Activated naive CD8-positive, alpha-beta T cell treated with anti-CD3 and anti-CD28 coated beads, Interleukin-2, amount 10 ng/mL, durations not matched to agents 7 days and 5 days (primary cell): Measurements from ENCODE around the gene BACH2. TPM values are rescaled to one million over a fixed set of nuclear protein-coding genes. Genes with fewer than 3 reads are reported as not detected.

Experiments
- ATAC-seq: fragments of 150-1000 bp; cut with Tn5 transposase; one replicate; pipeline ENCODE4 v1.10.0; 2021; ENCODE audit warnings: low read depth, moderate library complexity
- POLR2A ChIA-PET: fragments of 350-600 bp; sonication (Branson Sonifier 250); formaldehyde crosslinking; loops from one replicate; lab custom pipeline; 2021; ENCODE audit warnings: antibody characterized with exemption; lab: Charles Lee
- DNase-seq: peaks from one replicate; pipeline ENCODE4 v3.0.0; 2021
- H3K27ac Mint-ChIP-seq: one replicate; pipeline ENCODE4 v1.8.0; 2022; ENCODE audit warnings: mild to moderate bottlenecking, mixed read lengths
- H3K27me3 Mint-ChIP-seq: one replicate; pipeline ENCODE4 v1.8.0; 2022; ENCODE audit warnings: mild to moderate bottlenecking, moderate library complexity, mixed read lengths
- H3K36me3 Mint-ChIP-seq: one replicate; pipeline ENCODE4 v1.8.0; 2021; ENCODE audit warnings: mild to moderate bottlenecking, mixed read lengths
- H3K4me1 Mint-ChIP-seq: one replicate; pipeline ENCODE4 v1.8.0; 2021; ENCODE audit warnings: mixed read lengths
- H3K4me3 Mint-ChIP-seq: one replicate; pipeline ENCODE4 v1.8.0; 2022; ENCODE audit warnings: mild to moderate bottlenecking, moderate library complexity, mixed read lengths
- H3K9me3 Mint-ChIP-seq: one replicate; pipeline ENCODE4 v1.8.0; 2021; ENCODE audit warnings: mixed read lengths
- total RNA-seq, 2 experiments: library from RNA; stranded (reverse); gene quantifications; one replicate each; pipeline ENCODE4 v1.2.3, GENCODE V29; 2021

The BACH2 gene
- total RNA-seq, 2 experiments from 2014 or later = 61.7 to 65.8 TPM

- no peak for DNase-seq
- Mint-ChIP-seq H3K27me3 (no peaks in the 10 kb centered on the region), H3K36me3 (peaks cover 41% of the 10 kb centered on the region), H3K4me1 (peaks cover 85% of the 10 kb centered on the region), H3K27ac (peak overlapping the region; percentile 90), H3K9me3 (peaks cover 10% of the 10 kb centered on the region), H3K4me3 (no peak overlapping the region)
- no peak for ATAC-seq
- POLR2A ChIA-PET = interaction anchor here (1.5 to 2.3 kb wide), 2 partner anchors 9 to 46 kb away, joined by 5 to 11 read pairs; no protein-coding TSS in a partner anchor
Measured at GRCh38 chr6:90264561-90264960, 32.1 kb downstream of the BACH2 start.

GRCh38 chr6:90263633-90264032 is 33.0 kb downstream of the BACH2 start:
- Mint-ChIP-seq H3K9me3 (peaks cover 10% of the 10 kb centered on the region), H3K36me3 (peaks cover 49% of the 10 kb centered on the region), H3K4me3 (peak overlapping the region; percentile 56), H3K4me1 (peaks cover 87% of the 10 kb centered on the region), H3K27me3 (no peaks in the 10 kb centered on the region), H3K27ac (peak overlapping the region; percentile 77)
- DNase-seq (no peak), ATAC-seq (peak; percentile 24)
- POLR2A ChIA-PET = interaction anchor here (0.6 to 2.3 kb wide), 9 partner anchors 10 to 45 kb away, joined by 3 to 11 read pairs (median 5); partner anchors contain the start of gene BACH2

- Mint-ChIP-seq H3K9me3 (peaks cover 12% of the 10 kb centered on the region), H3K27ac (peak overlapping the region; percentile 17), H3K36me3 (peaks cover 52% of the 10 kb centered on the region), H3K27me3 (no peaks in the 10 kb centered on the region), H3K4me3 (no peak overlapping the region), H3K4me1 (peaks cover 84% of the 10 kb centered on the region)
- POLR2A ChIA-PET = no interaction called here
- ATAC-seq (no peak), DNase-seq (no peak)
Measured at GRCh38 chr6:90261801-90262200, 34.8 kb downstream of the BACH2 start.

- Mint-ChIP-seq H3K4me3 (peak overlapping the region; percentile 36), H3K4me1 (peaks cover 76% of the 10 kb centered on the region), H3K36me3 (peaks cover 67% of the 10 kb centered on the region), H3K9me3 (peaks cover 21% of the 10 kb centered on the region), H3K27me3 (no peaks in the 10 kb centered on the region), H3K27ac (peak overlapping the region; percentile 85)
- ATAC-seq (no peak), DNase-seq (no peak)
- POLR2A ChIA-PET = interaction anchor here (1.3 kb wide), 1 partner anchor 9 kb away, joined by 3 read pairs; no protein-coding TSS in a partner anchor
Measured at GRCh38 chr6:90257486-90257738, 39.2 kb downstream of the BACH2 start.

GRCh38 chr6:90256698-90257485 is 39.8 kb downstream of the BACH2 start:
- Mint-ChIP-seq H3K36me3 (peaks cover 65% of the 10 kb centered on the region), H3K4me1 (peaks cover 76% of the 10 kb centered on the region), H3K27ac (peak overlapping the region; percentile 85), H3K27me3 (no peaks in the 10 kb centered on the region), H3K9me3 (peaks cover 18% of the 10 kb centered on the region), H3K4me3 (peak overlapping the region; percentile 36)
- POLR2A ChIA-PET = interaction anchor here (1.0 to 1.9 kb wide), 4 partner anchors 10 to 79 kb away, joined by 3 to 8 read pairs (median 3); no protein-coding TSS in a partner anchor
- ATAC-seq (peak; percentile 85), DNase-seq (no peak)

GRCh38 chr6:90253631-90254030 is 43.0 kb downstream of the BACH2 start:
- DNase-seq (no peak), ATAC-seq (no peak)
- POLR2A ChIA-PET = no interaction called here
- Mint-ChIP-seq H3K9me3 (peaks cover 10% of the 10 kb centered on the region), H3K4me3 (no peak overlapping the region), H3K27ac (peak overlapping the region; percentile 22), H3K4me1 (peaks cover 70% of the 10 kb centered on the region), H3K36me3 (peaks cover 42% of the 10 kb centered on the region), H3K27me3 (no peaks in the 10 kb centered on the region)

- peaks cover 9% of the 10 kb centered on the region for H3K9me3 Mint-ChIP-seq
- H3K27me3 Mint-ChIP-seq = no peaks in the 10 kb centered on the region
- H3K4me3 Mint-ChIP-seq = peak overlapping the region; percentile 25
- peaks cover 51% of the 10 kb centered on the region for H3K36me3 Mint-ChIP-seq
- POLR2A ChIA-PET = interaction anchor here (0.7 to 3.3 kb wide), 6 partner anchors 11 to 33 kb away, joined by 3 to 12 read pairs (median 4); no protein-coding TSS in a partner anchor
- H3K27ac Mint-ChIP-seq = peak overlapping the region; percentile 84
- DNase-seq (no peak), ATAC-seq (peak; percentile 22)
- H3K4me1 Mint-ChIP-seq = peaks cover 70% of the 10 kb centered on the region
Measured at GRCh38 chr6:90251295-90251992, 45.2 kb downstream of the BACH2 start.

- Mint-ChIP-seq H3K27me3 (no peaks in the 10 kb centered on the region), H3K4me1 (peaks cover 68% of the 10 kb centered on the region), H3K36me3 (peaks cover 44% of the 10 kb centered on the region), H3K4me3 (peak overlapping the region; percentile 70), H3K27ac (peak overlapping the region; percentile 92), H3K9me3 (peaks cover 4% of the 10 kb centered on the region)
- no peak for ATAC-seq
- DNase-seq = no peak
- POLR2A ChIA-PET = interaction anchor here (0.6 to 3.3 kb wide), 6 partner anchors 11 to 62 kb away, joined by 5 to 12 read pairs (median 6); no protein-coding TSS in a partner anchor
Measured at GRCh38 chr6:90250405-90250804, 46.2 kb downstream of the BACH2 start.

- peak overlapping the region; percentile 70 for H3K4me3 Mint-ChIP-seq
- POLR2A ChIA-PET = interaction anchor here (0.9 to 3.3 kb wide), 10 partner anchors 10 to 35 kb away, joined by 3 to 12 read pairs (median 6); no protein-coding TSS in a partner anchor
- ATAC-seq (peak; percentile 87), DNase-seq (peak; percentile 52)
- H3K4me1 Mint-ChIP-seq = peaks cover 60% of the 10 kb centered on the region
- H3K27ac Mint-ChIP-seq = peak overlapping the region; percentile 92
- peaks cover 37% of the 10 kb centered on the region for H3K36me3 Mint-ChIP-seq
- H3K27me3 Mint-ChIP-seq = no peaks in the 10 kb centered on the region
- peaks cover 1% of the 10 kb centered on the region for H3K9me3 Mint-ChIP-seq
Measured at GRCh38 chr6:90249458-90249857, 47.2 kb downstream of the BACH2 start.

GRCh38 chr6:90249034-90249433 is 47.6 kb downstream of the BACH2 start:
- peak overlapping the region; percentile 92 for H3K27ac Mint-ChIP-seq
- DNase-seq (no peak), ATAC-seq (peak; percentile 61)
- peaks cover 1% of the 10 kb centered on the region for H3K9me3 Mint-ChIP-seq
- H3K4me3 Mint-ChIP-seq = peak overlapping the region; percentile 70
- peaks cover 61% of the 10 kb centered on the region for H3K4me1 Mint-ChIP-seq
- no peaks in the 10 kb centered on the region for H3K27me3 Mint-ChIP-seq
- POLR2A ChIA-PET = interaction anchor here (0.6 to 2.0 kb wide), 10 partner anchors 10 to 42 kb away, joined by 3 to 8 read pairs (median 5); no protein-coding TSS in a partner anchor
- peaks cover 39% of the 10 kb centered on the region for H3K36me3 Mint-ChIP-seq

- H3K4me3 Mint-ChIP-seq = no peak overlapping the region
- no peak overlapping the region for H3K27ac Mint-ChIP-seq
- no peaks in the 10 kb centered on the region for H3K27me3 Mint-ChIP-seq
- peaks cover 1% of the 10 kb centered on the region for H3K9me3 Mint-ChIP-seq
- H3K4me1 Mint-ChIP-seq = peaks cover 52% of the 10 kb centered on the region
- peaks cover 43% of the 10 kb centered on the region for H3K36me3 Mint-ChIP-seq
- POLR2A ChIA-PET = interaction anchor here (1.0 kb wide), 1 partner anchor 27 kb away, joined by 3 read pairs; no protein-coding TSS in a partner anchor
- DNase-seq (no peak), ATAC-seq (no peak)
Measured at GRCh38 chr6:90247262-90247661, 49.4 kb downstream of the BACH2 start.

GRCh38 chr6:90241229-90241880 is 55.3 kb downstream of the BACH2 start:
- no peaks in the 10 kb centered on the region for H3K27me3 Mint-ChIP-seq
- DNase-seq (no peak), ATAC-seq (no peak)
- H3K27ac Mint-ChIP-seq = peak overlapping the region; percentile 74
- peaks cover 50% of the 10 kb centered on the region for H3K4me1 Mint-ChIP-seq
- POLR2A ChIA-PET = no interaction called here
- H3K9me3 Mint-ChIP-seq = no peaks in the 10 kb centered on the region
- no peak overlapping the region for H3K4me3 Mint-ChIP-seq
- peaks cover 37% of the 10 kb centered on the region for H3K36me3 Mint-ChIP-seq
